Stimulated activated CD4-positive, alpha-beta T cell treated with anti-CD3 and anti-CD28 coated beads, Interleukin-4, amount 100 ng/mL, for 48 hours (primary cell): ENCODE results near the gene TNFSF9.
"Not testable (repeated sequence)": the region's sequence is repeated elsewhere in the genome, so short reads cannot be mapped to it uniquely, and the experiment has no call there.

ENCODE experiments used
- DNase-seq, 2 donors: peaks; one replicate each; pipeline ENCODE4 v3.0.0-alpha.2; 2020; ENCODE audit warnings: low read depth in 2 of 2

TNFSF9 gene

DNA sequence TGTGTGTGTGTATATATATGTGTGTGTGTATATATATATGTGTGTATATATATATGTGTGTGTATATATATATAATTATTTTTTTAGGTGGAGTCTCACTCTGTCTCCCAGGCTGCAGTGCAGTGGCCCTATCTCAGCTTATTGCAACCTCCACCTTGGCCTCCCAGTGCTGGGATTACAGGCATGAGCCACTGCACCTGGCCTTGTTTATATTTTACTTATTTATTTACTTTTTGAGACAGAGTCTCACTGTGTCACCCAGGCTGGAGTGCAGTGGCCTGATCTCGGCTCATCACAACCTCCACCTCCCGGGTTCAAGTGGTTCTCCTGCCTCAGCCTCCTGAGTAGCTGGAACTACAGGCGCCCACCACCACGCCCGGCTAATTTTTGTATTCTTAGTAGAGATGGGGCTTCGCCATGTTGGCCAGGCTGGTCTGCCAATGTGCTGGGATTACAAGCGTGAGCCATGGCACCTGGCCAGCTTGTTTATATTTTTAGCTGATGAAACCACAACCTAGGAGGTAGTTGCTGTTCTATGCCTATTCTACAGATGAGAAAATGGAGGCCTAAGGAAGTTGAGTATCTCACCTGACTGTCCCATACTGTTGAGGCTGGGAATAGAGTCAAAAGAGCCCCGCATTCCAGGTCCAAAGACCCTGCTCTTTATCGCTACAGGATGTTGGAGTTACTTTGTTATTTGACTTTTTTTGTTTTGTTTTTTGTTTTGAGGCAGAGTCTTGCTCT lies 22.6 kb upstream of the TNFSF9 start:
- not testable (repeated sequence) for DNase-seq

- DNase-seq: no peak
These were observed 21.5 kb upstream of the TNFSF9 start for GRCh38 chr19:6509118-6509971.

- no peak for DNase-seq
These were observed 20.2 kb upstream of the TNFSF9 start for GRCh38 chr19:6510618-6511017.

GRCh38 chr19:6514089-6514488 lies 16.7 kb upstream of the TNFSF9 start:
- no peak for DNase-seq

DNA sequence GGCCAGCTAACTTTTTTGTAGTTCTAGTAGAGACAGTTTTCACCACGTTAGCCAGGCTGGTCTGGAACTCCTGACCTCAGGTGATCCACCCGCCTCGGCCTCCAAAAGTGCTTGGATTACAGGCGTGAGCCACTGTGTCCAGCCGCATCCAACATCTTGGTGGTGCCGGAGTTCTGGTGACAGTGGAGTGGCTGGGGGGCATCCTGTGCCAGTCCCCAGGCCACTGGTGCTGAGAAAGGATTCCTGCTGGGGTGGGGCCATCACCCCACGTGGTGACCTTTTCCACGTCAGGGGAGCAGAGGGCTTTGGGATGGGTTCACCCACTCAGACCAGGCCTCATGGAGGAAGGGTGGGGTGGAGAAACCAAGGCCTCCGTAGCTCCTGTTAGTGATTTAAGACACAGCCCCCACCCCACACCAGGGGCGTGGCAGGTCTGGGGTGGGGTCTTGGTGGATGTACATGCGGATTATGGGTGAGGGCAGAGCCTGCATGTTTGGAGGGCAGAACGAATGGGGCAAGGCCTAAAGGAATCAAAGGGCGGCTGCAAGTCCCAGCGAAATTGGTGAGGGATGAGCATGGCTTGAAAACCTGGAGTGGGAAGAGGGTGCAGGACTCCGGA lies 15.8 kb upstream of the TNFSF9 start:
- no peak for DNase-seq

DNA sequence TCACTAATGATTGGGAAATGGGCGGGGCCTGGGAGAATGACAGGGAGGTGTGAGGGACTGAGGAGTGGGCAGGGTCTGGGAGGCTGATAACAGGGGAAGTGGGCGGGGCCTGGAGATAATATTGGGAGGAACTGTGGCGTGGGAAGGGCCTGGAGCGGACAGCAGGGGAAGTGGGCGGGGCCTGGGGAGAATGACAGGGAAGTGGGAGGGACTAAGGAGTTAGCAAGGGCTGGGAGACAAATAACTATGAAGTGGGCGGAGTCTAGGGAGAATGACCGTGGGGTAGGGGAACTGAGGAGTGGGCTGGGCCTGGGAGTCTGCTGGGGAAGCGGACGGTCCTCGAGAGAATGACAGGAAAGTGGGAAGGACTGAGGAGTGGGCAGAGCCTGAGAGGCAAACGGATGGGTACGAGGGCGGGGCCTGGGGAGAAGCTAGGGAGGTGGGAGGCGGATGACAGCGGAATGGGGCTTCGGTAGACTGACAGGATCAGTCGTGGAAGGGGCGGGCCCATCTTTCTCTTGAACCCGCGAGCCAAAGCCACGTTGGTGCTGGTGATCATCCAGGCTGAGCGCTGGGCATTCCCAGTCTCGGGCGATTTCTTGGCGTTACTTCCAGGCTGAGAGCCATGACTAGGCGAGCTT lies 14.7 kb upstream of the TNFSF9 start:
- peak; percentile 66 to 74 for DNase-seq

DNA sequence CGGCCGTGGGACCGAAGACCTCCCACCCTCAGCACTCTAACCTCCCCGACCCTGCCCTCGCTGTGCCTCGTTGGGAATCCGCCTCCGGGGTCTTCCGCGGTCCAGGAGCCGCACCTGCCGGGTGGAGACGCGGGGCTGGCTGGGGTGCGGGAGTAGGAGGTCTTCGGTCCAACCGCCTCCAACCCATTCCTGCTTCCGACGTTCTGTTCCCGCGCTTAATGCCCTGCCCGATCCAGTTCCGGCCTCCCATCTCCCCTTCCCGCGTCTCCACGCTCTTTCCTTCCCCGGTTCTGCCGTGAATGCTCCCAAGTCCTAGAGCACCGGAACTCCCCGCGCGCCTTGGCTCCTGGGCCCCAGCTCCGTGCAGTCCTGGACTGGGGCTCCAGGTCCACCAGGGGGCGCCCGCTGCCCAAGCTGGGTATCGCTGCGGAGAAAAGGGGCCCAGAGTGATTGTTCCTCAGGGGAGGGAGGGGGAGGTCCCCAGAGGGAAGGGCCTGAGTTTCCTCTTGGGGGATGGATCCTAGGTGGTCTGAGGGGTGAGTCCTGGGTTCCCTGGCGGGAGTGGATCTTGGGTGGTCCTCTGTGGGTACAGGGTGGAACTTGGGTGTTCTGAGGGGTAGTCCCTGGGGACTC lies 14.1 kb upstream of the TNFSF9 start:
- peak; percentile 94 to 97 for DNase-seq

DNA sequence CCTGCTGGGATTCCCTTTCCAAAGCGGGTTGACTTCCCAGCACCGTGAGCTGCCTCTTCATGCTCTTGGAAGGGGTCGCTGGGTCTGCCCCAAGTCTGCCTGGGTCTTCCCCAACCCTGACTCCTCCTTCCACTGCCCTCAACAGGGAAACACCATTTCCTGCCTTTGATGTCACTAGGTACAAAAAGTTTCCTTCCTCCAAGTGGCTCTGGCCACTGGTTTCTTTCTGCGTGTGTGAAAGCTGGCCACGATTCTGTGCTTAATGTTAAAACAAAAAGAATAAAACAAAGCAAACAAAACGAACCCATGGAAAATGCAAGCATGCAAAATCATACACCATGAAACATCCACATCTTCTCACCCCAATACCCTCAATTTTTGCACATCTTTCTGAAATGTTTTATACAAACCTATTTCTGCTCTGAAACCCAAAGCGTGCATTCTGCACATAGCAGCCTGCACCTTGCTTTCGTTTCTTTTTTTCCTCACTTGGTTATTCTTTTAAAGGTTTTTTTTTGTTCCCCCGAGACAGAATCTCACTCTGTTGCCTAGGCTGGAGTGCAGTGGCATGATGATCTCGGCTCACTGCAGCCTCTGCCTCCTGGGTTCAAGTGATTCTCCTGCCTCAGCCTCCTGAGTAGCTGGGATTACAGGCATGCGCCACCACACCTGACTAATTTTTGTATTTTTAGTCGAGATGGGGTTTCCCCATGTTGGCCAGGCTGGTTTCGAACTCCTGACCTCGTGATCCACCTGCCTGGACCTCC lies 12.5 kb upstream of the TNFSF9 start:
- DNase-seq: no peak

DNA sequence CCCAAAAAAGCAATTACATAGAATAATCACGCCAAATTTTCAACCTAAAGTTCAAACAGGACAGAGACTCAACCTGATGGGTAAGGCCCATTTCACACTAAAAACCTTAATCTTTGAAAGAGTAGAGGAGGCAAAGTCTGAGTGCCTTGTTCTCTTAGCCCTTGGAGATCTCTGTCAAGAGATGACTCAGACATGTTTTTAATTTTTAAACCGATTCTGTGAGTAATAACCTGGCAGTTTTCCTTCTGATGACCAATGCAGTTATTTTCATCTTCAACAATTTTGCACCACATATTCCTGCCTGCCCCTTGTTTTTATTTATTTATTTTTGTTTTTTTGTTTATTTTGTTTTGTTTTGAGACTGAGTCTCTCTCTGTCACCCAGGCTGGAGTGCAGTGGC lies 11.5 kb upstream of the TNFSF9 start:
- no peak for DNase-seq

- peak in 1 of 2 donors; percentile 31 for DNase-seq
These were observed 8.8 kb upstream of the TNFSF9 start for GRCh38 chr19:6521718-6522646.

- DNase-seq: no peak
These were observed 8.1 kb upstream of the TNFSF9 start for GRCh38 chr19:6522712-6523111.

GRCh38 chr19:6524311-6524710 lies 6.5 kb upstream of the TNFSF9 start:
- no peak for DNase-seq

DNA sequence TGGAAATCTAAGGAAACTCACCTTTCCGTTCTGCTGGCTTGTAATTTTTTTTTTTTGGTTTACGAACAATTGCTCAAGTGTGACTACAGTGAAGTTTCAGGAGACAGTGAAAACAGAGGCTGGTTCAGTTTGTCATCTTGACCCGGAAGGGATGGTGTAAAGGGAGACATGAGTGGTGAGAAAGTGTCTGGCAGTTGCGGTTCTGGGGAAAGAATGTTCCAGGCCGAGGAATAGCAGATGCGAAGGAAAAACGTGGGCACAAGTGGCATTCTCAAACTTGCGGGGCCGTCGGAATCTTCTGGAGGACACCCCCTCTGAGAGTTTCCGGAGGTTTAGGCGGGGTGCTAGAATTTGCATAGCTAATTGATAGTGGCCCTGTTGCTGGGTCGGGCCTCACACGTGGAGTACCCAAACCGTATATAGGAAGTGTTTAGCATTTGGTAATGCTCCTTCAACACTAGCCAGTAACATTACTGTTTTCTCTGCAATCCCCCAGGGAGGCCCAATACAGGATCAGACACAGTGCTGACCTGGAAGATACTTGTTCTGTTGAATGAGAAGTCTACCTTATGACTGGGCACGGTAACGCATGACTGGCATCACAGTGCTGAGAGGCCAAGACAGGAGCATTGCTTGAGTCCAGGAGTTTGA lies 2.8 kb upstream of the TNFSF9 start:
- DNase-seq: no peak

GRCh38 chr19:6528544-6529121 lies 2.2 kb upstream of the TNFSF9 start:
- DNase-seq: no peak

DNA sequence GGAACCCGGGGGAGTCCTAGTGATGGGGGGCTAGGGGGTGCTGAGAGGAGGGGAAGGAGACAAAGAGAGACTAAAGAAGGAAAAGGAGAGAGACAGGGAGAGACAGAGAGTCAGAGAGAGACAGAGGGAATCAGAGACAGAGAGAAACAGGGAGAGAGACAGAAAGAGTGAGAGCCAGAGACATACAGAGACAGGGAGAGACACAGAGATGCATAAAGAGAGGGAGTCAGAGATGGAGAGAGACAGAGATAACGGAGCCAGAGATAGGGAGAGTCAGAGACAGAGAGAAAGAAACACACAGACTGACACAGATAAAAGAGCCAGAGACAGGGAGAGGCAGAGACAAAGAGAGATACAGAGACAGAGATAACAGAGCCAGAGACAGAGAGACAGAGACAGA lies 1.5 kb upstream of the TNFSF9 start:
- no peak for DNase-seq

GRCh38 chr19:6529937-6530385 lies 865 bp upstream of the TNFSF9 start:
- no peak for DNase-seq

GRCh38 chr19:6531163-6531955 lies 533 bp downstream of the TNFSF9 start:
- no peak for DNase-seq

DNA sequence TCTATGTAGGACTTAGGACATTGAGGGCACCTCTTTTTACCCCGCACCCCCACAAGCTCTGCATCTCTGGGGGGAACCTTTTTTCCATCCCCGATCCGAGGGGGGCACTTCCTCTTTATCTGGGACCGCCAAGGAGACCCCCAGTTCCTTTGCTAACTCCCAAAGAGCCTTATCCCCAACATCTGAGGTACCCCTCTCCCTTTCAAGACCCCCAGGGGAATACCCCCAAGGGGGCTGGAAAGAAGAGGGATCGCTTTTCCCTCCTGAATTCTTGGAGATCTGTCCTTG lies 1.1 kb downstream of the TNFSF9 start:
- DNase-seq: no peak
